BJ (cell line): Measurements from ENCODE around the gene CAV3. TPM values are rescaled to one million over a fixed set of nuclear protein-coding genes. Genes with fewer than 3 reads are reported as not detected.
A peak's percentile ranks its signal among the peaks of the same experiment; 100 is the strongest.

Experiments
- CTCF ChIA-PET: fragments of 350-600 bp; formaldehyde crosslinking; extraction: SDS; loops from one replicate; lab custom pipeline; 2021; ENCODE audit warnings: antibody characterized with exemption, inconsistent platforms; lab: Yijun Ruan, JAX
- POLR2A ChIA-PET: fragments of 300-600 bp; sonication (Branson Sonifier 250); formaldehyde crosslinking; extraction: SDS; loops from one replicate; lab custom pipeline; 2021; ENCODE audit warnings: antibody characterized with exemption; lab: Charles Lee
- DNase-seq: peaks from one replicate; pipeline ENCODE4 v3.0.0-alpha.2; 2011; ENCODE audit warnings: low read depth
- H3K27me3 ChIP-seq: 2 replicates; pipeline ENCODE4 v1.6.0; 2011; ENCODE audit warnings: low read length; ENCODE audit not compliant: control insufficient read depth, insufficient read depth
- H3K36me3 ChIP-seq: 2 replicates; pipeline ENCODE4 v1.5.1; 2011; ENCODE audit warnings: low read length; ENCODE audit not compliant: control insufficient read depth, insufficient read depth
- H3K4me3 ChIP-seq: 2 replicates; pipeline ENCODE4 v1.5.1; 2011; ENCODE audit warnings: low read depth, mild to moderate bottlenecking, control low read depth, low read length
- CTCF ChIP-seq: IDR thresholded peaks from 2 replicates; pipeline ENCODE4 v1.5.1; 2011; ENCODE audit warnings: low read depth, mild to moderate bottlenecking, control low read depth, inconsistent platforms, low read length, moderate library complexity; ENCODE audit not compliant: insufficient read depth
- polyA plus RNA-seq: library from polyadenylated mRNA; depleted of rRNA; stranded (reverse); fragments of >200 nt; gene quantifications from 2 replicates; pipeline ENCODE4 v1.2.3, GENCODE V29; 2011

CAV3 gene
- polyA plus RNA-seq, 1 experiment, result 0.05 TPM

GRCh38 chr3:8743021-8743601 is 9.5 kb downstream of the CAV3 start:
- ChIA-PET CTCF (interaction anchor here (0.5 to 4.7 kb wide), 7 partner anchors 11 to 461 kb away, joined by 3 to 19 read pairs (median 3); partner anchors contain the start of gene OXTR), POLR2A (interaction anchor here (0.7 kb wide), 1 partner anchor 664 kb away, joined by 3 read pairs; no protein-coding TSS in a partner anchor)
- DNase-seq, result peak; percentile 47
- H3K4me3 ChIP-seq, result no peak overlapping the region
- H3K36me3 ChIP-seq, result no peaks in the 10 kb centered on the region
- TF ChIP-seq CTCF, result no peak
- no peaks in the 10 kb centered on the region for H3K27me3 ChIP-seq

DNA sequence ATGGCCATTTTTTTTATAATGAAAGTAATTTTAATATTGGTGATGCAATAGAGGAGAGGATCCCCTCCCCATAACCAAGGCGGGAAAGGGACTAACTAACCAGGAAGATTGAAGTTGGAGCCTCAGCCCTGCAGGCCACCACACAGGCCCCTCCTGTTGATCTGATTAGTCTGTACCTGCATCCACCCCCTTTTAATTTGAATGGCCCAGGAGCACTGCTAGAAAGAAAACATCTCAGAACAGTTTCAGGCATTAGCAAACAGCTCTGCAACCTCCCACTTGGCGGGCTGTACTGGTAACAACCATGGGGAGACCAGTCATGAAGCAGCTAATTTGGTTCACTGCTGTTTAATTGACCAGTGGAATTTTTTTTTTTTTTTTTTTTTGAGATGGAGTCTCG is 10.3 kb downstream of the CAV3 start:
- Histone ChIP-seq H3K4me3 (no peak overlapping the region), H3K27me3 (no peaks in the 10 kb centered on the region), H3K36me3 (no peaks in the 10 kb centered on the region; the same call in 1 of the 2 replicates)
- ChIA-PET POLR2A (interaction anchor here (0.7 kb wide), 1 partner anchor 663 kb away, joined by 3 read pairs; no protein-coding TSS in a partner anchor), CTCF (interaction anchor here (0.5 to 2.3 kb wide), 6 partner anchors 8 to 460 kb away, joined by 3 to 6 read pairs (median 3); partner anchors contain the start of gene OXTR)
- no peak for DNase-seq
- no peak for TF ChIP-seq CTCF

DNA sequence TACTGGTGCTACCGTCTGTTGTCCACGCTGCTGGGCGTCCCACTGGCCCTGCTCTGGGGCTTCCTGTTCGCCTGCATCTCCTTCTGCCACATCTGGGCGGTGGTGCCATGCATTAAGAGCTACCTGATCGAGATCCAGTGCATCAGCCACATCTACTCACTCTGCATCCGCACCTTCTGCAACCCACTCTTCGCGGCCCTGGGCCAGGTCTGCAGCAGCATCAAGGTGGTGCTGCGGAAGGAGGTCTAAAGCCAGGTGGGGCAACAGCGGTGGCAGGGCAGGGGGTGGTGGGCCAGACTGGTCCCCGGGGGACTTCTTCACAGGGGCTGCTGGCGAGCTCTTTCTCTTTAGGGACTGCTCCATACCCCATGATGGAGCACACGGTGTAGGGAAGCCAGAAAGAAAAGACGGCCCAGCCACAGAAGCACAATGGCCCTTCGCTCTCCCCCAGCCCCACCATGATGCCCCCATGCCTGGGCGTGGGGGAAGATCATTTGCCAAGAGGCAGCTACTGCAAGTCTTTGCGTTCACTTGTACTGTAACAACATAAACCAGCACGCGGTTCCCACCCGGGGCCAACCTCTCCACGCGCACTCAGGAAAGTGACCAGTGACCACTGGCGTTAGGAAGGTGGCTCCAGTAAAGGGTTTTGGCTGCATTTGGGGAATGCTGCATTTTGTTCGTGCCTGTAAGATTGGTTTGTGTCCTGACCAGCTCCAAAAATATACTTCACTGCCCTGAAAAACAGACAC is 12.2 kb downstream of the CAV3 start:
- POLR2A ChIA-PET, result interaction anchor here (0.5 kb wide), 1 partner anchor 152 kb away, joined by 3 read pairs; no protein-coding TSS in a partner anchor
- H3K36me3 ChIP-seq, result peaks cover 8% of the 10 kb centered on the region
- no peak for TF ChIP-seq CTCF
- no peak for DNase-seq
- H3K4me3 ChIP-seq, result no peak overlapping the region
- no peaks in the 10 kb centered on the region for H3K27me3 ChIP-seq
- CTCF ChIA-PET, result interaction anchor here (0.6 kb wide), 1 partner anchor 172 kb away, joined by 3 read pairs; no protein-coding TSS in a partner anchor

- no peak for TF ChIP-seq CTCF
- CTCF ChIA-PET, result interaction anchor here (0.6 to 1.6 kb wide), 2 partner anchors 23 to 173 kb away, joined by 3 read pairs; partner anchors contain the start of gene OXTR
- Histone ChIP-seq H3K36me3 (peaks cover 8% of the 10 kb centered on the region), H3K4me3 (no peak overlapping the region), H3K27me3 (no peaks in the 10 kb centered on the region)
- DNase-seq, result no peak
- POLR2A ChIA-PET, result no interaction called here
These were observed 13.3 kb downstream of the CAV3 start for GRCh38 chr3:8746780-8747345.

DNA sequence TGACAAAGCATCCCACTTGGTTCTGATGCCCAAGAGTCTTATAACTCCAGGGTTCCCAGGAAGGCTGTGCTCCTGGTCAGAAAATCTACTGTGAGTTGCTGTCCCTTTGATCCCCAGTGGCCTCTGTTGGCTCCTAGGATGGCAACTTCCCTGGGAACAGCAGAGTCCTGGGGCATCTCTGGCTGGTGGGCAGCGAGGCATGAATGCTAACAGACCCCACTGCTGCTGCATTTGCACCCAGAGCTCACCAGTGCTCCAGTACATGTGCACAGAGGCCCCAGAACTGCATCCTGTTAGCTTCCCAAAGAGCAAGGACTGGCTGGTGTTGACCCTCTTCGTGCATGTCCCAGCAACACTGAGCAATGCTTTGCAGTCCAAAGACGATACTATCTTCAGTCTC is 15.7 kb downstream of the CAV3 start:
- ChIA-PET POLR2A (no interaction called here), CTCF (interaction anchor here (0.6 to 2.3 kb wide), 2 partner anchors 47 to 85 kb away, joined by 3 to 6 read pairs; no protein-coding TSS in a partner anchor)
- DNase-seq, result no peak
- no peaks in the 10 kb centered on the region for H3K27me3 ChIP-seq
- no peak overlapping the region for H3K4me3 ChIP-seq
- peaks cover 20% of the 10 kb centered on the region for H3K36me3 ChIP-seq
- no peak for TF ChIP-seq CTCF
